HG03457 (cell line): Measurements from ENCODE around the gene CDH15.
"Not testable (repeated sequence)": the region's sequence is repeated elsewhere in the genome, so short reads cannot be mapped to it uniquely, and the experiment has no call there.

Experiments used
- ATAC-seq: cut with Tn5 transposase; IDR thresholded peaks from one replicate; pipeline ENCODE4 v1.9.1; 2021; ENCODE audit warnings: moderate number of reproducible peaks; ENCODE audit not compliant: unreplicated experiment

Gene CDH15

GRCh38 chr16:89224665-89225064 is 53.1 kb downstream of the CDH15 start:
- ATAC-seq = no peak

- no peak for ATAC-seq
Measured at GRCh38 chr16:89230255-89230654, 58.7 kb downstream of the CDH15 start.

GRCh38 chr16:89232107-89232506 is 60.6 kb downstream of the CDH15 start:
- no peak for ATAC-seq

GRCh38 chr16:89233678-89234490 is 62.3 kb downstream of the CDH15 start:
- ATAC-seq = no peak

- ATAC-seq = no peak
Measured at GRCh38 chr16:89237733-89238132, 66.2 kb downstream of the CDH15 start.

- ATAC-seq = no peak
Measured at GRCh38 chr16:89241187-89242007, 69.8 kb downstream of the CDH15 start.

GRCh38 chr16:89242795-89243200 is 71.2 kb downstream of the CDH15 start:
- no peak for ATAC-seq

- no peak for ATAC-seq
Measured at GRCh38 chr16:89243664-89244063, 72.1 kb downstream of the CDH15 start.

- ATAC-seq = not testable (repeated sequence)
Measured at GRCh38 chr16:89244264-89244663, 72.7 kb downstream of the CDH15 start.

- no peak for ATAC-seq
Measured at GRCh38 chr16:89244754-89245153, 73.2 kb downstream of the CDH15 start.
